GM12872 (cell line): ENCODE results near the gene WASHC4.

Source experiments
- CTCF ChIP-seq: IDR thresholded peaks from 3 replicates; pipeline ENCODE4 v1.5.1; 2011; ENCODE audit warnings: low read depth, mild to moderate bottlenecking, low read length, moderate library complexity; ENCODE audit not compliant: insufficient read depth

Gene WASHC4, protein sequence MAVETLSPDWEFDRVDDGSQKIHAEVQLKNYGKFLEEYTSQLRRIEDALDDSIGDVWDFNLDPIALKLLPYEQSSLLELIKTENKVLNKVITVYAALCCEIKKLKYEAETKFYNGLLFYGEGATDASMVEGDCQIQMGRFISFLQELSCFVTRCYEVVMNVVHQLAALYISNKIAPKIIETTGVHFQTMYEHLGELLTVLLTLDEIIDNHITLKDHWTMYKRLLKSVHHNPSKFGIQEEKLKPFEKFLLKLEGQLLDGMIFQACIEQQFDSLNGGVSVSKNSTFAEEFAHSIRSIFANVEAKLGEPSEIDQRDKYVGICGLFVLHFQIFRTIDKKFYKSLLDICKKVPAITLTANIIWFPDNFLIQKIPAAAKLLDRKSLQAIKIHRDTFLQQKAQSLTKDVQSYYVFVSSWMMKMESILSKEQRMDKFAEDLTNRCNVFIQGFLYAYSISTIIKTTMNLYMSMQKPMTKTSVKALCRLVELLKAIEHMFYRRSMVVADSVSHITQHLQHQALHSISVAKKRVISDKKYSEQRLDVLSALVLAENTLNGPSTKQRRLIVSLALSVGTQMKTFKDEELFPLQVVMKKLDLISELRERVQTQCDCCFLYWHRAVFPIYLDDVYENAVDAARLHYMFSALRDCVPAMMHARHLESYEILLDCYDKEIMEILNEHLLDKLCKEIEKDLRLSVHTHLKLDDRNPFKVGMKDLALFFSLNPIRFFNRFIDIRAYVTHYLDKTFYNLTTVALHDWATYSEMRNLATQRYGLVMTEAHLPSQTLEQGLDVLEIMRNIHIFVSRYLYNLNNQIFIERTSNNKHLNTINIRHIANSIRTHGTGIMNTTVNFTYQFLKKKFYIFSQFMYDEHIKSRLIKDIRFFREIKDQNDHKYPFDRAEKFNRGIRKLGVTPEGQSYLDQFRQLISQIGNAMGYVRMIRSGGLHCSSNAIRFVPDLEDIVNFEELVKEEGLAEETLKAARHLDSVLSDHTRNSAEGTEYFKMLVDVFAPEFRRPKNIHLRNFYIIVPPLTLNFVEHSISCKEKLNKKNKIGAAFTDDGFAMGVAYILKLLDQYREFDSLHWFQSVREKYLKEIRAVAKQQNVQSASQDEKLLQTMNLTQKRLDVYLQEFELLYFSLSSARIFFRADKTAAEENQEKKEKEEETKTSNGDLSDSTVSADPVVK

DNA sequence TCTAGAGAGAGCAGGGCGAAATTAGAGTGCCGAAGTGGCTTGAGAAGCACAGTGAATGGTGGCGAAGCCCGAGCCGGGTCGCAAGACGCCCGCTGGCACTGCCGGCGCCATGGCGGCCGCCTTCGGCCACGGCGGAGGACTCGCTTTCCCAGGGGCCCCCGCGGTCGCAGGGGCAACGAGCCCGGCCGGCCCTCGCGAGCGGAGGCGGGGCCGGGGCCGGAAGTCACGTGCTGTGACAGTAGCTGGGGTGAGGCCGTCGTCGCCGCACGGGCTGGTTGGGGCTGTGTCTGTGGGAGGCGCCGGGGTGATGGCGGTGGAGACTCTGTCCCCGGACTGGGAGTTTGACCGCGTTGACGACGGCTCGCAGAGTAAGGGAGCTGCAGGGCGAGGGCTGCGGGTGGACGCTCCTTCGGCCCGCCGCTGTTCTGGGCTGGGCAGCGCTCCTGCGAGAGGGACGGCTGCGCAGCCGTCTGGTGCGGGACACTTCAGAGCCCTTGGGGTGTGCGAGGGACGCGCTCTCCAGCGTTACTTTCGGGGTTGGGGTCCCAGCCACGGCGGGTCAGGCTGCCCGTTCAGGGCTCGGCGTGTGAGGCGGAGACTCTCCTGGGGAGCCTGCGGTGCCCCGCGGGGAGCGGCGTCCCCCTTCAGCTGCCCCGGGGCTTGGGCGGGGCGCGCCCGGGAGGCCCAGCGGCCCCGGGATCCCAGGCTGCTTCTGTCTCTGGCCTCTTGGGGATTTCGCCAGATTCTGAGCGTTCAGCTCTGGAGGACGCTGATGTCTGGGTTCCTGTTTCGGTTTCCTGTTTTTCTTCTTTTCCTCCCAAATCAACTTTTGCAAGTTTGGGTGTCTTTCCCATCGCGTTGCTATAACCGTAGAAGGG is at the start of gene WASHC4:
Gene WASHC4, plus strand, starts transcription at position 238 of the 878 bp plus-strand sequence. Its CDS starts 70 bp downstream, at position 308.
- TF ChIP-seq CTCF, result 0 out of 3 replicates have a peak, but pooled peaks have one; percentile 10

GRCh38 chr12:105060715-105061378 is 46.7 kb upstream of the WASHC4 start:
- TF ChIP-seq CTCF, result no peak

DNA sequence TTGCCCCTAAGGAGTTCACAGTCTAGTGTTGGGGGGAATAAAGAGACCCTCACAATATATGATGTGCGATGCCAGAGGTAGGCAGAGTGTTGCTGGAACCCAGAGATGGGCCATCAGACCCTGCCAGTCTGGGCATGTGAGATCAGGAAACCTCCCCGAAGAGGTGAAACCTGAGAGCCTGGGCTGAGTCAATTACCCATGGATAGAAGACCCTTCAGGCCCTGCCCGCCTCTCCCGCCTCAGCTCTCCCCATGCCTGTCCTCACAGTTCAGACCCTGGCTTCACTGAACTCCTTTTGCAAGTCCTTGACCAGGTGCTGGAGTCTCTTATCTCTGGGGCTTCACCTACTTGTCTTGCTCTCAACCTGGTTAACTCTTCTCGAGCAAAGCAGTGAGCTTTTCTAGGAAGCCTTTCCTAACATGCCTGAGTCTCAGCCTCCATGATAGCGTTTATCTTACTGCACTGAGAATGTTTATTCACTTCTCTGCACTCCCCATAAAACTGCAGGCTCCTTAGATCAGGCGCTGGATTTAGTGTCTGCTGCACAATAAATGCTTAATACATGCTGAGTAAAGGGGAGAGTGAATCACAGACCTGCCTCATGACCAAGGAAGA is 42.9 kb upstream of the WASHC4 start:
- TF ChIP-seq CTCF, result no peak

- TF ChIP-seq CTCF, result no peak
Observed at GRCh38 chr12:105067511-105068031, 40.0 kb upstream of the WASHC4 start.

GRCh38 chr12:105069936-105070702 is 37.4 kb upstream of the WASHC4 start:
- no peak for TF ChIP-seq CTCF
